H1 (cell line): ENCODE measurements around the gene GMCL2. TPM values are rescaled to one million over a fixed set of nuclear protein-coding genes. Genes with fewer than 3 reads are reported as not detected.

Experiments used
- CTCF ChIA-PET: fragments of 300-600 bp; sonication (Branson Sonifier 250); formaldehyde crosslinking; loops from one replicate; lab custom pipeline; 2021; ENCODE audit not compliant: partially characterized antibody; lab: Charles Lee
- POLR2A ChIA-PET: fragments of 300-600 bp; sonication (Branson Sonifier 250); formaldehyde crosslinking; loops from one replicate; lab custom pipeline; 2021; ENCODE audit warnings: inconsistent platforms; ENCODE audit not compliant: partially characterized antibody; lab: Charles Lee
- DNase-seq, 2 experiments: peaks; one replicate each; pipeline versions ENCODE4 v3.0.0 to v3.0.0-alpha.2; 2010 to 2022; ENCODE audit warnings: low spot score in 2 of 2, low read depth in 1 of 2, mixed read lengths in 1 of 2
- FAIRE-seq: peaks from 2 replicates; lab custom pipeline; 2011; peaks lifted over from hg19 to GRCh38; lab: Jason Lieb, UNC
- H2AFZ ChIP-seq: 2 replicates; pipeline ENCODE4 v1.8.1; 2012; ENCODE audit warnings: low read length, inconsistent platforms
- H2AK5ac ChIP-seq: 2 replicates; pipeline ENCODE4 v1.6.1; 2013; ENCODE audit warnings: low read depth, low read length
- H2BK120ac ChIP-seq: replicated peaks from 2 replicates; pipeline ENCODE3; 2013; ENCODE audit warnings: low read depth, low read length, inconsistent platforms
- H2BK12ac ChIP-seq: 2 replicates; pipeline ENCODE4 v1.6.1; 2013; ENCODE audit warnings: low read depth, low read length
- H2BK15ac ChIP-seq: 2 replicates; pipeline ENCODE4 v1.6.1; 2013; ENCODE audit warnings: low read length
- H2BK20ac ChIP-seq: 2 replicates; pipeline ENCODE4 v1.6.1; 2013; ENCODE audit warnings: low read length
- H2BK5ac ChIP-seq: 2 replicates; pipeline ENCODE4 v1.6.1; 2013; ENCODE audit warnings: low read depth, low read length
- H3K14ac ChIP-seq: 2 replicates; pipeline ENCODE4 v1.6.1; 2013; ENCODE audit warnings: inconsistent platforms; ENCODE audit not compliant: insufficient read length
- H3K18ac ChIP-seq: 2 replicates; pipeline ENCODE4 v1.6.1; 2013; ENCODE audit warnings: low read length; ENCODE audit errors: extremely low read depth
- H3K23ac ChIP-seq: 2 replicates; pipeline ENCODE4 v1.6.1; 2013; ENCODE audit warnings: inconsistent platforms; ENCODE audit not compliant: insufficient read length
- H3K23me2 ChIP-seq: 2 replicates; pipeline ENCODE4 v1.6.1; 2013; ENCODE audit warnings: low read depth, low read length
- H3K27ac ChIP-seq: 2 replicates; pipeline ENCODE4 v1.6.1; 2011; ENCODE audit warnings: low read depth, low read length, inconsistent platforms
- H3K27me3 ChIP-seq, 4 experiments: replicated peaks in 1 of 4; 1 replicate in 1 of 4; 2 replicates in 3 of 4; pipeline versions ENCODE4 v1.6.1 to v1.8.1; 2011 to 2013; ENCODE audit warnings: low read length in 3 of 4, mild to moderate bottlenecking in 3 of 4, inconsistent platforms in 2 of 4, mixed read lengths in 2 of 4, moderate library complexity in 1 of 4; ENCODE audit not compliant: control insufficient read depth in 3 of 4, insufficient read depth in 3 of 4; ENCODE audit errors: extremely low read depth in 1 of 4
- H3K36me3 ChIP-seq, 4 experiments: 2 replicates each; pipeline versions ENCODE4 v1.6.1 to v1.8.1; 2011 to 2013; ENCODE audit warnings: mild to moderate bottlenecking in 4 of 4, low read length in 3 of 4, moderate library complexity in 2 of 4, control low read depth in 1 of 4, inconsistent platforms in 1 of 4; ENCODE audit not compliant: insufficient read depth in 4 of 4, control insufficient read depth in 2 of 4
- H3K4ac ChIP-seq: replicated peaks from 2 replicates; pipeline ENCODE3; 2013; ENCODE audit warnings: low read length, low read depth, mixed read lengths, inconsistent platforms; ENCODE audit not compliant: insufficient read length
- H3K4me1 ChIP-seq, 4 experiments: replicated peaks in 1 of 4; 1 replicate in 1 of 4; 2 replicates in 3 of 4; pipeline versions ENCODE4 v1.6.1 to v1.8.1; 2011 to 2013; ENCODE audit warnings: low read length in 3 of 4, inconsistent platforms in 2 of 4, mixed read lengths in 1 of 4; ENCODE audit not compliant: insufficient read depth in 4 of 4, control insufficient read depth in 3 of 4
- H3K4me2 ChIP-seq, 2 experiments: 2 replicates each; pipeline versions ENCODE4 v1.6.1 to v1.8.1; 2011 to 2013; ENCODE audit warnings: low read depth in 2 of 2, low read length in 2 of 2, control low read depth in 1 of 2, inconsistent platforms in 1 of 2, mild to moderate bottlenecking in 1 of 2; ENCODE audit not compliant: insufficient read depth in 1 of 2
- H3K4me3 ChIP-seq, 4 experiments: fragments of 200-600, 300-600 bp in 1 of 4; sonication (generic), shearing (Covaris generic), sonication (Bioruptor Twin) in 1 of 4; 2 replicates each; pipeline versions ENCODE4 v1.5.1 to v1.8.1; 2011 to 2016; ENCODE audit warnings: low read length in 4 of 4, low read depth in 3 of 4, control low read depth in 2 of 4, inconsistent platforms in 2 of 4, mild to moderate bottlenecking in 2 of 4, mixed read lengths in 1 of 4, moderate library complexity in 1 of 4; ENCODE audit not compliant: insufficient read depth in 2 of 4; ENCODE audit errors: extremely low read depth in 1 of 4
- H3K56ac ChIP-seq: replicated peaks from 2 replicates; pipeline ENCODE3; 2013; ENCODE audit warnings: low read depth, mild to moderate bottlenecking, mixed read lengths, low read length, inconsistent platforms; ENCODE audit not compliant: insufficient read length
- H3K79me1 ChIP-seq: 2 replicates; pipeline ENCODE4 v1.6.1; 2013; ENCODE audit warnings: low read depth, low read length, control low read depth
- H3K79me2 ChIP-seq, 2 experiments: 2 replicates each; pipeline versions ENCODE4 v1.6.1 to v1.8.1; 2012 to 2013; ENCODE audit warnings: low read length in 2 of 2, mild to moderate bottlenecking in 2 of 2, inconsistent platforms in 1 of 2; ENCODE audit not compliant: insufficient read depth in 2 of 2, control insufficient read depth in 1 of 2
- H3K9ac ChIP-seq, 4 experiments: replicated peaks in 1 of 4; 1 replicate in 1 of 4; 2 replicates in 3 of 4; pipeline versions ENCODE4 v1.6.1 to v1.8.1; 2011 to 2013; ENCODE audit warnings: low read depth in 3 of 4, low read length in 3 of 4, control low read depth in 2 of 4, mild to moderate bottlenecking in 2 of 4, moderate library complexity in 2 of 4, inconsistent platforms in 1 of 4; ENCODE audit errors: extremely low read depth in 1 of 4
- H3K9me3 ChIP-seq, 2 experiments: 2 replicates each; pipeline versions ENCODE4 v1.6.1 to v1.8.1; 2012 to 2013; ENCODE audit warnings: mild to moderate bottlenecking in 2 of 2, moderate library complexity in 2 of 2, control low read depth in 1 of 2, inconsistent platforms in 1 of 2, low read depth in 1 of 2, low read length in 1 of 2, mixed read lengths in 1 of 2; ENCODE audit not compliant: insufficient read depth in 2 of 2
- H4K20me1 ChIP-seq, 2 experiments: replicated peaks in 1 of 2; 2 replicates each; pipeline versions ENCODE3 to v1.8.1; 2011 to 2013; ENCODE audit warnings: inconsistent platforms in 2 of 2, low read length in 2 of 2, mild to moderate bottlenecking in 1 of 2; ENCODE audit not compliant: insufficient read depth in 2 of 2, control insufficient read depth in 1 of 2
- H4K5ac ChIP-seq: 2 replicates; pipeline ENCODE4 v1.6.1; 2013; ENCODE audit warnings: low read length, low read depth, mixed read lengths, inconsistent platforms; ENCODE audit not compliant: insufficient read length
- H4K8ac ChIP-seq: 2 replicates; pipeline ENCODE4 v1.8.0; 2013; ENCODE audit warnings: mild to moderate bottlenecking, moderate library complexity, low read length, inconsistent platforms; ENCODE audit not compliant: insufficient read depth; ENCODE audit errors: extremely low read depth
- H4K91ac ChIP-seq: replicated peaks from 2 replicates; pipeline ENCODE3; 2013; ENCODE audit warnings: low read length, mixed read lengths, inconsistent platforms; ENCODE audit not compliant: insufficient read length
- CBX5 ChIP-seq: fragments of 300-800, 300-1000 bp; sonication (generic); IDR thresholded peaks from 2 replicates; pipeline ENCODE4 v1.7.1; 2016; ENCODE audit warnings: antibody characterized with exemption, low read length, low read depth
- CHD1 ChIP-seq: IDR thresholded peaks from 2 replicates; pipeline ENCODE4 v1.6.1; 2012; ENCODE audit warnings: low read depth, low read length, improper control_type of control experiment
- CTBP2 ChIP-seq: IDR thresholded peaks from 2 replicates; pipeline ENCODE4 v1.7.0; 2011; ENCODE audit warnings: borderline replicate concordance, mild to moderate bottlenecking, moderate library complexity, mixed read lengths, low read length; ENCODE audit not compliant: insufficient read depth, insufficient read length
- EZH2 ChIP-seq: fragments of 200-600 bp; sonication (generic); IDR thresholded peaks from 2 replicates; pipeline ENCODE4 v1.7.1; 2012; ENCODE audit warnings: low read depth, mild to moderate bottlenecking, moderate library complexity, low read length, inconsistent platforms; ENCODE audit not compliant: severe bottlenecking
- FOSL1 ChIP-seq: IDR thresholded peaks from 2 replicates; pipeline ENCODE4 v1.6.1; 2011; ENCODE audit warnings: mild to moderate bottlenecking, low read depth, low read length, moderate library complexity; ENCODE audit not compliant: insufficient read depth
- KDM4A ChIP-seq: IDR thresholded peaks from one replicate; pipeline ENCODE4 v1.7.1; 2012; ENCODE audit warnings: low read depth, mild to moderate bottlenecking, moderate library complexity, low read length, inconsistent platforms; ENCODE audit not compliant: severe bottlenecking
- NRF1 ChIP-seq: IDR thresholded peaks from 2 replicates; pipeline ENCODE4 v1.6.1; 2011; ENCODE audit warnings: mild to moderate bottlenecking, low read depth, low read length, improper control_type of control experiment
- POLR2AphosphoS5 ChIP-seq: IDR thresholded peaks from 2 replicates; pipeline ENCODE4 v1.6.1; 2011; ENCODE audit warnings: low read depth, low read length
- TBP ChIP-seq: IDR thresholded peaks from 2 replicates; pipeline ENCODE4 v1.6.1; 2011; ENCODE audit warnings: low read depth, low read length, improper control_type of control experiment
- TCF12 ChIP-seq: IDR thresholded peaks from 2 replicates; pipeline ENCODE4 v1.6.1; 2011; ENCODE audit warnings: low read depth, mild to moderate bottlenecking, low read length
- TEAD4 ChIP-seq: IDR thresholded peaks from 2 replicates; pipeline ENCODE4 v1.6.1; 2012; ENCODE audit warnings: low read depth, low read length, inconsistent platforms, mixed read lengths
- WGBS, 2 experiments: shearing (Covaris generic) in 1 of 2; methylation state at CpG; one replicate each; pipeline versions ENCODE4 v1.1.6 to v1.1.7; 2013 to 2015; ENCODE audit warnings: low lambda C conversion rate in 2 of 2, mixed read lengths in 2 of 2, inconsistent platforms in 1 of 2, low coverage in 1 of 2, missing lambda C conversion rate in 1 of 2; ENCODE audit not compliant: insufficient replicate concordance in 2 of 2, insufficient coverage in 1 of 2, insufficient read length in 1 of 2; ENCODE audit errors: extremely low coverage in 1 of 2, missing lambda C conversion rate in 1 of 2; 5-methylcytosine and 5-hydroxymethylcytosine counted together
- polyA plus RNA-seq, 7 experiments: library from polyadenylated mRNA; depleted of rRNA in 3 of 7; stranded (reverse) in 5 of 7; unstranded in 2 of 7; fragments of >200 nt in 5 of 7; fragments of 200-250 nt in 2 of 7; gene quantifications; 1 replicate in 5 of 7; 2 replicates in 1 of 7; 4 replicates in 1 of 7; pipeline versions ENCODE4 v1.2.1 to v1.2.3, GENCODE V29; 2011 to 2013; ENCODE audit warnings: missing spikeins in 2 of 7, mixed read lengths in 2 of 7
- total RNA-seq: library from RNA; stranded (reverse); fragmentation: NEBNext Ultra II Directional; extraction: Animal tissue kit (Norgen Biotek cat#: 25700); gene quantifications from 2 replicates; pipeline ENCODE4 v1.2.1, GENCODE V29; 2021

The GMCL2 gene
- total and polyA plus RNA-seq, 2 of the 8 experiments (the other 6 are each of a cell fraction or from before 2014, with no cell fraction given) = 0.13 TPM; not detected in 1

- peaks cover 28 to 37% of the 10 kb centered on the region in 2 experiments for H4K20me1 ChIP-seq
- H3K79me1 ChIP-seq = peaks cover 7% of the 10 kb centered on the region
- no peak overlapping the region for H2BK120ac ChIP-seq
- peaks cover 0 to 5% (median 1%) of the 10 kb centered on the region in 4 experiments; a peak in 2 of 7 replicates for H3K4me1 ChIP-seq
- H3K9me3 ChIP-seq = no peaks in the 10 kb centered on the region
- H2AFZ ChIP-seq = no peak overlapping the region
- H2AK5ac ChIP-seq = no peak overlapping the region
- H3K27me3 ChIP-seq = no peaks in the 10 kb centered on the region
- CTCF ChIA-PET = interaction anchor here (1.6 to 2.6 kb wide), 5 partner anchors 10 to 137 kb away, joined by 3 to 8 read pairs (median 7); partner anchors contain the start of gene PHYKPL
- peaks cover 31 to 91% (median 53%) of the 10 kb centered on the region in 4 experiments for H3K36me3 ChIP-seq
- no peak overlapping the region for H2BK15ac ChIP-seq
- H3K14ac ChIP-seq = no peak overlapping the region
- no peak overlapping the region for H3K56ac ChIP-seq
- no peak overlapping the region for H3K9ac ChIP-seq
- peaks cover 0 to 5% of the 10 kb centered on the region in 2 experiments; a peak in 2 of 4 replicates for H3K79me2 ChIP-seq
- H2BK20ac ChIP-seq = no peak overlapping the region
- no peak overlapping the region for H4K5ac ChIP-seq
- FAIRE-seq = no peak
- no peak overlapping the region for H2BK5ac ChIP-seq
- no peak overlapping the region for H2BK12ac ChIP-seq
- H3K18ac ChIP-seq = no peak overlapping the region
- no peak overlapping the region for H3K23ac ChIP-seq
- no peak overlapping the region for H3K4ac ChIP-seq
- 93% methylated on average over 8 of the region's 8 CpGs; no CpG with 5 or more reads in 1 of the 2 experiments for WGBS, 2 experiments
- H3K4me3 ChIP-seq = no peak overlapping the region
- no peak for DNase-seq
- no peak overlapping the region for H3K27ac ChIP-seq
- no peak for TF ChIP-seq NRF1
- no peak for TF ChIP-seq POLR2AphosphoS5
- no peak for TF ChIP-seq TEAD4
- no peak for TF ChIP-seq EZH2
- TF ChIP-seq KDM4A = no peak
- no peak for TF ChIP-seq TCF12
- TF ChIP-seq CHD1 = no peak
- no peak for TF ChIP-seq CTBP2
- TF ChIP-seq CBX5 = no peak
- no peak for TF ChIP-seq FOSL1
- TF ChIP-seq TBP = no peak
- H4K8ac ChIP-seq = 0 out of 2 replicates have a peak overlapping the region, but pooled peaks have one; percentile 7
- POLR2A ChIA-PET = interaction anchor here (1.1 to 31.3 kb wide), 11 partner anchors 7 to 275 kb away, joined by 3 to 985 read pairs (median 5); partner anchors contain the start of genes GMCL2, HNRNPAB, NHP2 and PHYKPL
- H3K23me2 ChIP-seq = no peaks in the 10 kb centered on the region
- no peak overlapping the region for H3K4me2 ChIP-seq
- H4K91ac ChIP-seq = no peak overlapping the region
Observed at GRCh38 chr5:178213748-178214151, 26.6 kb upstream of the GMCL2 start.
